Measurements from ENCODE around the gene ADAMTSL2. TPM values are rescaled to one million over a fixed set of nuclear protein-coding genes. Genes with fewer than 3 reads are reported as not detected.
A peak's percentile ranks its signal among the peaks of the same experiment; 100 is the strongest.
"Not testable (repeated sequence)": the region's sequence is repeated elsewhere in the genome, so short reads cannot be mapped to it uniquely, and the experiment has no call there.

The ADAMTSL2 gene
- total RNA-seq, 1 donor from 2014 or later = 0.15 TPM

- H3K4me3 Mint-ChIP-seq (ENCODE audit: unreplicated experiment) = no peak overlapping the region
- TF ChIP-seq, protein P1, sequence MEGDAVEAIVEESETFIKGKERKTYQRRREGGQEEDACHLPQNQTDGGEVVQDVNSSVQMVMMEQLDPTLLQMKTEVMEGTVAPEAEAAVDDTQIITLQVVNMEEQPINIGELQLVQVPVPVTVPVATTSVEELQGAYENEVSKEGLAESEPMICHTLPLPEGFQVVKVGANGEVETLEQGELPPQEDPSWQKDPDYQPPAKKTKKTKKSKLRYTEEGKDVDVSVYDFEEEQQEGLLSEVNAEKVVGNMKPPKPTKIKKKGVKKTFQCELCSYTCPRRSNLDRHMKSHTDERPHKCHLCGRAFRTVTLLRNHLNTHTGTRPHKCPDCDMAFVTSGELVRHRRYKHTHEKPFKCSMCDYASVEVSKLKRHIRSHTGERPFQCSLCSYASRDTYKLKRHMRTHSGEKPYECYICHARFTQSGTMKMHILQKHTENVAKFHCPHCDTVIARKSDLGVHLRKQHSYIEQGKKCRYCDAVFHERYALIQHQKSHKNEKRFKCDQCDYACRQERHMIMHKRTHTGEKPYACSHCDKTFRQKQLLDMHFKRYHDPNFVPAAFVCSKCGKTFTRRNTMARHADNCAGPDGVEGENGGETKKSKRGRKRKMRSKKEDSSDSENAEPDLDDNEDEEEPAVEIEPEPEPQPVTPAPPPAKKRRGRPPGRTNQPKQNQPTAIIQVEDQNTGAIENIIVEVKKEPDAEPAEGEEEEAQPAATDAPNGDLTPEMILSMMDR (IDR thresholded peaks at IDR 0.05) = no peak
- DNase-seq (ENCODE audit: low spot score) = no peak
- H3K27ac Mint-ChIP-seq (ENCODE audit: unreplicated experiment) = no peak overlapping the region
- peaks cover 6% of the 10 kb centered on the region for H3K27me3 Mint-ChIP-seq (ENCODE audit: low read depth)
- H3K36me3 Mint-ChIP-seq (ENCODE audit: low read depth) = no peaks in the 10 kb centered on the region
- H3K4me1 Mint-ChIP-seq (ENCODE audit: low read depth) = peaks cover 28% of the 10 kb centered on the region
- H3K9me3 Mint-ChIP-seq (ENCODE audit: low read depth) = no peaks in the 10 kb centered on the region
Measured at GRCh38 chr9:133560311-133560710, 25.8 kb downstream of the ADAMTSL2 start.

DNA sequence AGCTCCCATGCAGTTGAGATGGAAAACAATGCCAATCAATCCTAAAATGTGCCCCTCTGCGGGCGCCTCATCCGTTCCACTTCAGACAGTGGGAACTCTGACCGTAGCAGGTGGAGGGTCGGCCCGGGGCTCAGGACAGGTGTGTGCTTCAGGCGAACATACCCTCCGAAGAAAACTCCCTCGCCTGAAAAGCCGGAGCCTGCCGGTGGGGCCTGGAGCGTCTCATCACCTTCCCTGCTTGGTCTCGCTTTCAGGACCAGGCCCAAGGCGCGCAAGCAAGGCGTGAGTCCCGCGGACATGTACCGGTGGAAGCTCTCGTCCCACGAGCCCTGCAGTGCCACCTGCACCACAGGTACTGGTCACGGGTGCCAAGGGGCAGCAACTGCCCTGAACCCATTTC is 26.4 kb downstream of the ADAMTSL2 start:
- Mint-ChIP-seq H3K4me3 (ENCODE audit: unreplicated experiment) (no peak overlapping the region), H3K36me3 (ENCODE audit: low read depth) (no peaks in the 10 kb centered on the region), H3K27me3 (ENCODE audit: low read depth) (peaks cover 9% of the 10 kb centered on the region), H3K4me1 (ENCODE audit: low read depth) (peaks cover 28% of the 10 kb centered on the region), H3K9me3 (ENCODE audit: low read depth) (no peaks in the 10 kb centered on the region), H3K27ac (ENCODE audit: unreplicated experiment) (no peak overlapping the region)
- TF ChIP-seq, protein P1 (IDR thresholded peaks at IDR 0.05) = no peak
- DNase-seq (ENCODE audit: low spot score) = no peak

DNA sequence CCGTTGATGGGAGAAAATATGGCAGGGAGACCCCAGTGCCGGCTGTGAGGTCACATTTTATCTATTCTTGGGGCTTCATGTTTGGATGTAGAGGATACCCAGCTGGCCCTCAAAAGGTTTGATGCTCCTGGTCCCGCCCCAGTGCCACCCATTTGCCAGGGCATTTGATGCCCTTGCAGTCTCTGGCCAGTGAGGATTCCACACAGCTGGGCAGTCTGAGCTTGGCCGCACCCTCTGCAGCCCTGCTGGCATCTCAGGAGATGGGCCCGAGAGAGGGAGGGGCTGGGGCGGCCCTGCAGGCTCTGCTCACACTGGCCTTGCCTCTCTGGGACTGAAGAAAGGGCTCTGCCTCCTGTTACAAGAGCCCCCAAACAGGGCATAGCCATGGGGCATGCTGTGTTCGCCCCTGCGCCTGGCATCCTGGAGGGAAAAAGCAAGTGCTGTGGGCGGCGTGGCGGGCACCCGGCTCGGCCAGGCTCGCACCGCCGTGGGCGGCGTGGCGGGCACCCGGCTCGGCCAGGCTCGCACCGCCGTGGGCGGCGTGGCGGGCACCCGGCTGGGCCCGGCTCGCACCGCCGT is 27.6 kb downstream of the ADAMTSL2 start:
- TF ChIP-seq, protein P1 (IDR thresholded peaks at IDR 0.05) = no peak
- H3K4me3 Mint-ChIP-seq (ENCODE audit: unreplicated experiment) = no peak overlapping the region
- no peak for DNase-seq (ENCODE audit: low spot score)
- no peak overlapping the region for H3K27ac Mint-ChIP-seq (ENCODE audit: unreplicated experiment)
- H3K9me3 Mint-ChIP-seq (ENCODE audit: low read depth) = no peaks in the 10 kb centered on the region
- peaks cover 28% of the 10 kb centered on the region for H3K4me1 Mint-ChIP-seq (ENCODE audit: low read depth)
- H3K36me3 Mint-ChIP-seq (ENCODE audit: low read depth) = no peaks in the 10 kb centered on the region
- H3K27me3 Mint-ChIP-seq (ENCODE audit: low read depth) = peaks cover 9% of the 10 kb centered on the region

GRCh38 chr9:133562611-133563290 is 28.2 kb downstream of the ADAMTSL2 start:
- Mint-ChIP-seq H3K4me1 (ENCODE audit: low read depth) (peaks cover 25% of the 10 kb centered on the region), H3K36me3 (ENCODE audit: low read depth) (no peaks in the 10 kb centered on the region), H3K4me3 (ENCODE audit: unreplicated experiment) (no peak overlapping the region), H3K27me3 (ENCODE audit: low read depth) (peaks cover 12% of the 10 kb centered on the region), H3K9me3 (ENCODE audit: low read depth) (no peaks in the 10 kb centered on the region), H3K27ac (ENCODE audit: unreplicated experiment) (no peak overlapping the region)
- TF ChIP-seq, protein P1 (IDR thresholded peaks at IDR 0.05) = no peak
- no peak for DNase-seq (ENCODE audit: low spot score)

- Mint-ChIP-seq H3K27me3 (ENCODE audit: low read depth) (peaks cover 13% of the 10 kb centered on the region), H3K36me3 (ENCODE audit: low read depth) (no peaks in the 10 kb centered on the region), H3K4me1 (ENCODE audit: low read depth) (peaks cover 19% of the 10 kb centered on the region), H3K9me3 (ENCODE audit: low read depth) (no peaks in the 10 kb centered on the region), H3K4me3 (ENCODE audit: unreplicated experiment) (no peak overlapping the region), H3K27ac (ENCODE audit: unreplicated experiment) (peak overlapping the region; percentile 74)
- no peak for DNase-seq (ENCODE audit: low spot score)
- TF ChIP-seq, protein P1 (IDR thresholded peaks at IDR 0.05) = no peak
Measured at GRCh38 chr9:133563291-133563796, 28.8 kb downstream of the ADAMTSL2 start.

GRCh38 chr9:133563814-133564213 is 29.3 kb downstream of the ADAMTSL2 start:
- peak overlapping the region; percentile 74 for H3K27ac Mint-ChIP-seq (ENCODE audit: unreplicated experiment)
- H3K9me3 Mint-ChIP-seq (ENCODE audit: low read depth); DNase-seq (ENCODE audit: low spot score); H3K4me3 Mint-ChIP-seq (ENCODE audit: unreplicated experiment); H3K36me3 Mint-ChIP-seq (ENCODE audit: low read depth): not testable (repeated sequence)
- H3K4me1 Mint-ChIP-seq (ENCODE audit: low read depth) = peaks cover 14% of the 10 kb centered on the region
- H3K27me3 Mint-ChIP-seq (ENCODE audit: low read depth) = peaks cover 14% of the 10 kb centered on the region
